Measurements from ENCODE around the gene SIRT3.
"Not testable (repeated sequence)": the region's sequence is repeated elsewhere in the genome, so short reads cannot be mapped to it uniquely, and the experiment has no call there.

SIRT3 gene

GRCh38 chr11:200224-201003, 35.7 kb downstream of the SIRT3 start:
- DNase-seq, result no peak

GRCh38 chr11:199782-200181, 36.4 kb downstream of the SIRT3 start:
- no peak for DNase-seq

GRCh38 chr11:199004-199581, 37.0 kb downstream of the SIRT3 start:
- no peak for DNase-seq

GRCh38 chr11:198236-198806, 37.8 kb downstream of the SIRT3 start:
- DNase-seq, result no peak

GRCh38 chr11:197741-198235, 38.4 kb downstream of the SIRT3 start:
- DNase-seq, result no peak

GRCh38 chr11:196786-197731, 39.1 kb downstream of the SIRT3 start:
- DNase-seq, result peak; percentile 15

GRCh38 chr11:193481-193880, 42.7 kb downstream of the SIRT3 start:
- DNase-seq, result not testable (repeated sequence)

GRCh38 chr11:192674-193128, 43.4 kb downstream of the SIRT3 start, which contains the start of gene SCGB1C1:
Gene SCGB1C1 (plus strand): TSS chr11:193078. CDS start chr11:193100, 22 bp downstream.
- DNase-seq, result not testable (repeated sequence)

- not testable (repeated sequence) for DNase-seq
These were observed 44.4 kb downstream of the SIRT3 start for GRCh38 chr11:191490-192478.

GRCh38 chr11:190546-190945, 45.6 kb downstream of the SIRT3 start:
- not testable (repeated sequence) for DNase-seq

GRCh38 chr11:189843-190311, 46.3 kb downstream of the SIRT3 start:
- not testable (repeated sequence) for DNase-seq

GRCh38 chr11:189200-189783, 46.9 kb downstream of the SIRT3 start:
- DNase-seq, result not testable (repeated sequence)

GRCh38 chr11:180242-180641, 55.9 kb downstream of the SIRT3 start:
- DNase-seq, result not testable (repeated sequence)
